ENCODE data around the gene ZSCAN21.

- no peak for TF ChIP-seq POLR2A (IDR thresholded peaks at IDR 0.05; ENCODE audit: low read depth, low read length)
- TF ChIP-seq CTCF (IDR thresholded peaks at IDR 0.05; ENCODE audit: extremely low read depth in 1 of 2, insufficient read depth in 1 of 2, low read depth in 1 of 2, low read length in 2 of 2), result no peak
- no peak for TF ChIP-seq POLR2AphosphoS5 (IDR thresholded peaks at IDR 0.05; ENCODE audit: insufficient read depth, low read depth, low read length)
- no peak for TF ChIP-seq FOS (IDR thresholded peaks at IDR 0.05; ENCODE audit: borderline replicate concordance, insufficient read depth, low read length)
- TF ChIP-seq GATA2 (IDR thresholded peaks at IDR 0.05; ENCODE audit: insufficient read depth, insufficient read length, low read depth, low read length), result no peak
- TF ChIP-seq JUN (IDR thresholded peaks at IDR 0.05; ENCODE audit: borderline replicate concordance, insufficient read depth, insufficient read length, low read depth), result no peak
- no peak for TF ChIP-seq EZH2 (IDR thresholded peaks at IDR 0.05; ENCODE audit: borderline replicate concordance, low read depth, low read length, severe bottlenecking)
- no peak for TF ChIP-seq MAX (IDR thresholded peaks at IDR 0.05; ENCODE audit: insufficient read depth, insufficient read length)
Observed at GRCh38 chr7:100089458-100090196, 40.1 kb downstream of the ZSCAN21 start.
